ENCODE data around the gene TTYH2.
A peak's percentile ranks its signal among the peaks of the same experiment; 100 is the strongest.

The TTYH2 gene

DNA sequence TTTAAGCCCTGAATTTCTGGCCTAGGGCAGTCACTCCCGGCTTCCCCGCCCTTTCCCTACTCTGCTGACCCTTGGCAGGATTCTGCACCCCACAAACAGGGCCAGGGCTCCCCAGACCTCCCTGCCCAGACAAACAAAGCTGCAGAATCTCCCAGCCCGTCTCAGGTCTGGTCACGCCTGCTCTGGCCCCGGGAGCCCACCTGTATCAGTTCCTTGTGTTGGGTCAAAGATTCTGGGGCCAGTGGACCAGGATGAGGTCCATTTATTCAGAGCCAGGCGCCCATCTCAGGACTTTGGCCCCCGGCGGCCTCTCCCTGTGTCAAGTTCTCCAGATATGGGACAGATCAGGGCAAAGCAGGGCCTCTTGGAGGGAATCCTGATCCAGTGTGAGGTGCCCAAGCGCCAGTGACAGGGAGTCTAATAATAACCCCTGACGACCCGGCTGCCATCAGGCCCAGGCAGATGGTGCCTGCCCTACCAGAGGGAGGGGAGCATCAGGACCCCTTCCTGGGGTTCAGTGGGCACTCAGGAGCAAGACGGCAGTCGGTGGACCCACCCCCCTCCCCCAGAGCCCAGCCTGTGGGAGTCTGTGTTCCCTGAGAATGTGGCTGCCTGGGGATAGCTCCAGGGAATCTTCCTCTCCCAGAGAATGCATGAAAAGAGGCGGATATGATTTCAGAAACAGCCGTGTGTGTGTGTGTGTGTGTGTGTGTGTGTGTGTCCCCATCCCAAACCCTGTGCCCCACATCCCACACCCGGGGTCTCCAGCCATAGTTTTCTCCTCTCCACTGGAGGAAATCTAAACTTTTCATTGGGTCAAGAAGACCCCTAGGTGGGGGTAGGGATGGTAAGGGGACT is 1.3 kb downstream of the TTYH2 start:
- H3K27me3 ChIP-seq = no peaks in the 10 kb centered on the region
- no peaks in the 10 kb centered on the region for H3K9me3 ChIP-seq
- H3K36me3 ChIP-seq = peaks cover 27% of the 10 kb centered on the region
- H3K4me3 ChIP-seq (ENCODE audit: low read depth, low read length) = peak overlapping the region; percentile 63; the same call in 1 of the 2 replicates
- DNase-seq = no peak
- peaks cover 22% of the 10 kb centered on the region for H3K4me1 ChIP-seq
- TF ChIP-seq, protein P1, sequence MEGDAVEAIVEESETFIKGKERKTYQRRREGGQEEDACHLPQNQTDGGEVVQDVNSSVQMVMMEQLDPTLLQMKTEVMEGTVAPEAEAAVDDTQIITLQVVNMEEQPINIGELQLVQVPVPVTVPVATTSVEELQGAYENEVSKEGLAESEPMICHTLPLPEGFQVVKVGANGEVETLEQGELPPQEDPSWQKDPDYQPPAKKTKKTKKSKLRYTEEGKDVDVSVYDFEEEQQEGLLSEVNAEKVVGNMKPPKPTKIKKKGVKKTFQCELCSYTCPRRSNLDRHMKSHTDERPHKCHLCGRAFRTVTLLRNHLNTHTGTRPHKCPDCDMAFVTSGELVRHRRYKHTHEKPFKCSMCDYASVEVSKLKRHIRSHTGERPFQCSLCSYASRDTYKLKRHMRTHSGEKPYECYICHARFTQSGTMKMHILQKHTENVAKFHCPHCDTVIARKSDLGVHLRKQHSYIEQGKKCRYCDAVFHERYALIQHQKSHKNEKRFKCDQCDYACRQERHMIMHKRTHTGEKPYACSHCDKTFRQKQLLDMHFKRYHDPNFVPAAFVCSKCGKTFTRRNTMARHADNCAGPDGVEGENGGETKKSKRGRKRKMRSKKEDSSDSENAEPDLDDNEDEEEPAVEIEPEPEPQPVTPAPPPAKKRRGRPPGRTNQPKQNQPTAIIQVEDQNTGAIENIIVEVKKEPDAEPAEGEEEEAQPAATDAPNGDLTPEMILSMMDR (IDR thresholded peaks at IDR 0.05; ENCODE audit: low read depth, low read length) = no peak

DNA sequence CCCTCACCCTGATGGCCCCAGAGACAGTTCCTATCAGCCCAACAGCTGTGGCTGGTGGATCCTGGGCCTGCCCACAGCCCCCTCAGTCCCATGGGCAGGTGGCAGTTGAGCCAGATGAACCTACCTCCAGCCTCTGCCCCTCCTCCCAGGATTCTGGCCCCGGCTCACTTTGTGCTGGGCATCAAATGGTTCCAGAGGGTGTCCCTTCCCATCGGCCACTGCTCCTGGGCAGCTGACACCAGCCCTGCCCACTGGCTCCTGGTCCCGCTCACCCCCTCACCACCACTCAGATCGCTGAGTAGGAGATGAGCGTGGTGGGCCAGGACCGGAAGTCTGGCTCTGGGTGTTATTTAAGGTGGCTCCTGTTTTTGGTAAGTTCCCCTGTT is 2.0 kb downstream of the TTYH2 start:
- Histone ChIP-seq H3K36me3 (peaks cover 23% of the 10 kb centered on the region), H3K27me3 (no peaks in the 10 kb centered on the region), H3K4me3 (ENCODE audit: low read depth, low read length) (no peak overlapping the region), H3K4me1 (peaks cover 16% of the 10 kb centered on the region), H3K9me3 (no peaks in the 10 kb centered on the region)
- DNase-seq = no peak
- TF ChIP-seq, protein P1 (IDR thresholded peaks at IDR 0.05; ENCODE audit: low read depth, low read length) = no peak

DNA sequence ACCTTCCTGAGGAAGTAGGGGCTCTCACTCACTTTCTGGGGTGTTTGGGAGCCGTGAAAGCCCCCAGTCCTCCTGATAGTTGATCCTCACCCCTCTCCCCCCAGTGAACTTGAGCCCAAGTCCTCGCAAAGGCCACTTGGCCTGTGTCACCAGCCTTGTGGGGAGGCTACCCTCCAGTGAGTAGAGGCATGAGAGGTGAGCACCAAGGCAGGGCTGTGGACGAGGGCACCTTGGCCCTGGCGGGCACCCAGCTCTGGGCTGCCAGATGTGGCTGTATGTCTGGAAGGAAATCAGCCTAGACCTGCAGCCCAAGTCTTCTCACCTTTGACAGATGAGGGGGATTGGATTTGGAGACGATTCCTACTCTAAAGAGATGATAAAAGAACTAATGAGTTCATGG is 3.1 kb downstream of the TTYH2 start:
- DNase-seq = no peak
- Histone ChIP-seq H3K36me3 (peaks cover 12% of the 10 kb centered on the region), H3K27me3 (no peaks in the 10 kb centered on the region), H3K9me3 (no peaks in the 10 kb centered on the region), H3K4me3 (ENCODE audit: low read depth, low read length) (no peak overlapping the region), H3K4me1 (peaks cover 4% of the 10 kb centered on the region)
- TF ChIP-seq, protein P1 (IDR thresholded peaks at IDR 0.05; ENCODE audit: low read depth, low read length) = no peak

DNA sequence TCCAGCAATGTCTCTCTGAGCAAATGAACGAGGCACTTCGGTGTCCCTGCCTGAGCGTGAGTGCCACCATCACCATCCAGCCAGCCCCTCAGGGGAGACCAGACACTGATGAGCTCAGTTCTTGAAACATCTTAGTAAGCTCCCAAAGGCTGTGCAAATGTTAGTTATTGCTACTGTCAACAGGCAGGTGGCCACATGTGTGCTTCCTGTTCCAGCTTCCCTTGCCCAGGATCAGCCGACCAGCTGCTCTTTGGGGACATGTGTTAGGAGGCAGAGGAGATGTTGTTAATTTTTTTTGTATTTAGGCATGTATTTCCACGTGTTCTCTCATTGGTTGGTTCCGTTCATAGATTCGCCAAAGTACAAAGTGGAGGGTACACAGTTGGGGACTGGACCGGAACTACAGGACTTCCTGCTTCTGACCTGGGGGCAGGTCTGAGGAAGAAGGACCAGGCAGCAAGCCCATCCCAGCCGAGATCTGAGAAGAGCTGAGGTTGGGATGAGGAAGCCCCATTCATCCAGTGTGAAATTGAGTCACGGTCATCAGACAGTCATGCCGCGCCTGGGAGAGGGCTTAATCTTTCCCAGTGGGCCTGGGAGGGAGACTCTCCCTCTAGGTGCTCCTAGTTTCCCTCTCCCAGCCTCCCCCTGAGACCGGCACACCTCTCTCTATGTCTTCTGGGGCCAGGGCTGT is 3.8 kb downstream of the TTYH2 start:
- peaks cover 6% of the 10 kb centered on the region; the same call in 1 of the 2 replicates for H3K36me3 ChIP-seq
- DNase-seq = no peak
- no peaks in the 10 kb centered on the region for H3K9me3 ChIP-seq
- H3K4me3 ChIP-seq (ENCODE audit: low read depth, low read length) = no peak overlapping the region
- TF ChIP-seq, protein P1 (IDR thresholded peaks at IDR 0.05; ENCODE audit: low read depth, low read length) = no peak
- H3K27me3 ChIP-seq = no peaks in the 10 kb centered on the region
- peaks cover 3% of the 10 kb centered on the region; the same call in 1 of the 2 replicates for H3K4me1 ChIP-seq

DNA sequence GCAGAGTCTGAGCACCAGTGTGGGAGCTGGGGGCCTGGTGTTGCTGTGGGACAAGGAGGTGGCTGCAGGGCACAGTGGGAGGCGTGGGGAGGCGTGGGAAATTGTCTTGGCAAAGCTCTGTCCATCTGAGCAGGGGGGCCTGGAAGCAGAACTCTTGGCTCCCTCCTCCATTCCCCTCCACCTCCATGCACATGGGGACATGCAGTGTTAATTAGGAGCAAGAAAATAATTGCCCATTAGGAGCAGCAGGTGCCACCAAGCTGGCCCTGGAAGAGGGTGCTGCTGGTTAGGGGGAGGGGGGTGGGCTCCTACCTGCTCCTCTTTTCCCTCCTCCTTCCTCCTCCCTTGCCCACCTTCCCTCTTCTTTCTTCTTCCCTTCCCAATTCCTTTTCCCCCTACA is 4.5 kb downstream of the TTYH2 start:
- Histone ChIP-seq H3K4me3 (ENCODE audit: low read depth, low read length) (no peak overlapping the region), H3K4me1 (peaks cover 3% of the 10 kb centered on the region; the same call in 1 of the 2 replicates), H3K36me3 (peaks cover 6% of the 10 kb centered on the region; the same call in 1 of the 2 replicates), H3K27me3 (no peaks in the 10 kb centered on the region), H3K9me3 (no peaks in the 10 kb centered on the region)
- TF ChIP-seq, protein P1 (IDR thresholded peaks at IDR 0.05; ENCODE audit: low read depth, low read length) = no peak
- DNase-seq = no peak
